Neutrophil (primary cell): ENCODE data around the gene ESAM.

Source experiments
- H3K27ac ChIP-seq: fragments of 200-600 bp; sonication (generic); 2 replicates; pipeline ENCODE4 v1.5.1; 2016; ENCODE audit warnings: mild to moderate bottlenecking, moderate library complexity
- H3K27me3 ChIP-seq: fragments of 200-600 bp; sonication (generic); 2 replicates; pipeline ENCODE4 v1.6.0; 2016; ENCODE audit warnings: mild to moderate bottlenecking
- H3K36me3 ChIP-seq: fragments of 200-600 bp; sonication (generic); 2 replicates; pipeline ENCODE4 v1.5.1; 2017
- H3K4me1 ChIP-seq, 2 experiments: fragments of 200-600 bp in 1 of 2; sonication (generic) in 1 of 2; 1 replicate in 1 of 2; 2 replicates in 1 of 2; pipeline versions ENCODE4 v1.5.1 to v1.6.1; 2013 to 2016; ENCODE audit warnings: low read depth in 1 of 2, low read length in 1 of 2, mild to moderate bottlenecking in 1 of 2, moderate library complexity in 1 of 2; ENCODE audit not compliant: control insufficient read depth in 1 of 2, insufficient read depth in 1 of 2
- H3K4me3 ChIP-seq, 2 experiments: fragments of 200-600 bp in 1 of 2; sonication (generic) in 1 of 2; 1 replicate in 1 of 2; 2 replicates in 1 of 2; pipeline ENCODE4 v1.5.1; 2013 to 2016; ENCODE audit warnings: low read depth in 1 of 2, low read length in 1 of 2, mild to moderate bottlenecking in 1 of 2, moderate library complexity in 1 of 2
- H3K9me3 ChIP-seq: fragments of 200-600 bp; sonication (generic); 2 replicates; pipeline ENCODE4 v1.5.1; 2016
- CTCF ChIP-seq: fragments of 200-600 bp; sonication (generic); IDR thresholded peaks from 2 replicates; pipeline ENCODE4 v1.5.1; 2016; ENCODE audit warnings: antibody characterized with exemption

The ESAM gene

DNA sequence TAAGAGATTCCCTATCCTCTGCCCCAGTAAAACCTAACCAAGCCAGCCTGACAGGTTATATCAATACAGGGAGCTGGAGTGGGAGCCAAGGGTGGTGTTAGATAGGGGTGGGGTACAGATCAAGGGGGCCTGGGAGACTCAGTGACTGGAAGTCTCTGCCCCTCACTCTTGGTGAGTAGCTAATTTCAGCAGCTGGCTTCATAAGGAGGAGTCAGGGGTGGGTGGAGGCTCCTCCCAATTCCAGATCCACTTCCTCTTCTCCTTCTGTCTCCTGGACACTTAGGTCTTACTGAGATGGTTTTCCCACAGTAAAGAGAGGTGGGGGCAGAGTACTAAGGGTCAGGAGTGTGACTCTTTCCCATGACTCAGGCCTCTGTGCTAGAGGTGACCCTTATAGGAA is 8.9 kb downstream of the ESAM start:
- Histone ChIP-seq H3K27ac (no peak overlapping the region), H3K4me3 (no peak overlapping the region), H3K27me3 (peaks cover 72% of the 10 kb centered on the region), H3K9me3 (no peaks in the 10 kb centered on the region), H3K4me1 (peaks cover 1 to 4% of the 10 kb centered on the region in 2 experiments), H3K36me3 (no peaks in the 10 kb centered on the region)
- TF ChIP-seq CTCF: no peak

DNA sequence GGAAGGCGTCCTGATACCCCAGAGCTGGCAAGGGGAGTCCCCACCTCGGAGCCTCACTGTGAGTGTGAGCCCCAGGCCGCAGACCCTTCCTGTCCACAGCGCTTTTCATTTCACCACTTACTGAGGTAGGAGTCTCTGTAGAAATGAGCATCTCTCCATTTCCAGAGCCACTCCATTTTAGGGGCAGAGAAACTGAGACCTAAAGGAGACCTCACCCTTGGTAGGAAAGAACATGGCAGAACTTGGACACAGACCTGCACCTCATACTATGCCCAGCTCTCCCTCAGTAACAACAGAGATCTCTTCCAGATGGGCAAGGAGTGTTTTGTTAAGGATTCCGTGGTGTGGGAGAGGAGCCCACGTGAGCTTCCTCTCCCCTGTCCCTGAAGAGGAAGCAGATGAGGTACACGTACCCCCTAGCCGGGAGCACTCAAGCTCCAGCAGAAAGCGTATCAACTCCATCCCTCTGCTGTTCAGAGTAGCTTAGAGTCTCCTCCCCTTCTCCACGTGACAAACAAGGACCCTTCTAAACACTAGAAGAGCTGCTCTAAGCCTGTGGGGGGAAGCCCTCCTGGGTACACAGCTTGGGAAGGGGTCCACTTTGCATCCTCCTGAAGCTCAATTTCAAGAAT is 9.5 kb downstream of the ESAM start:
- H3K9me3 ChIP-seq: no peaks in the 10 kb centered on the region
- no peaks in the 10 kb centered on the region for H3K4me1 ChIP-seq
- H3K27ac ChIP-seq: no peak overlapping the region
- TF ChIP-seq CTCF: no peak
- no peak overlapping the region for H3K4me3 ChIP-seq
- no peaks in the 10 kb centered on the region for H3K36me3 ChIP-seq
- H3K27me3 ChIP-seq: peaks cover 72% of the 10 kb centered on the region

- TF ChIP-seq CTCF: no peak
- Histone ChIP-seq H3K27me3 (peaks cover 72% of the 10 kb centered on the region), H3K4me1 (peaks cover 0 to 2% of the 10 kb centered on the region in 2 experiments), H3K4me3 (no peak within 1 kb of the TSS), H3K27ac (no peak within 1 kb of the TSS), H3K9me3 (no peaks in the 10 kb centered on the region), H3K36me3 (no peaks in the 10 kb centered on the region)
Observed at GRCh38 chr11:124751741-124752470, 10.2 kb downstream of the ESAM start, which contains the start of gene VSIG2. TSS of gene VSIG2 (minus strand) at chr11:124752255. CDS start at chr11:124752137, 118 bp downstream.

- Histone ChIP-seq H3K4me1 (peaks cover 5 to 8% of the 10 kb centered on the region in 2 experiments), H3K36me3 (no peaks in the 10 kb centered on the region), H3K4me3 (no peak overlapping the region), H3K9me3 (no peaks in the 10 kb centered on the region), H3K27ac (no peak overlapping the region), H3K27me3 (peaks cover 70% of the 10 kb centered on the region)
- no peak for TF ChIP-seq CTCF
Observed at GRCh38 chr11:124751391-124751740, 10.7 kb downstream of the ESAM start.

- H3K9me3 ChIP-seq: no peaks in the 10 kb centered on the region
- H3K27me3 ChIP-seq: peaks cover 77% of the 10 kb centered on the region
- H3K4me3 ChIP-seq: no peak overlapping the region
- H3K4me1 ChIP-seq: peaks cover 11 to 16% of the 10 kb centered on the region in 2 experiments
- no peaks in the 10 kb centered on the region for H3K36me3 ChIP-seq
- TF ChIP-seq CTCF: no peak
- H3K27ac ChIP-seq: no peak overlapping the region
Observed at GRCh38 chr11:124749912-124750311, 12.2 kb downstream of the ESAM start.
